Endometrial microvascular endothelial cells (primary cell): ENCODE results near the gene THOC1. TPM values are rescaled to one million over a fixed set of nuclear protein-coding genes. Genes with fewer than 3 reads are reported as not detected.

Experiments used
- in situ Hi-C: cut with HindIII; loops from 2 replicates; pipeline ENCODE4 v1.10.0; 2017; ENCODE audit warnings: low sequenced_read_pairs, low pct_unique_long_range_greater_than_20kb; ENCODE audit errors: inconsistent ontology term
- total RNA-seq: library from RNA; depleted of rRNA; stranded (reverse); fragments of >200 nt; gene quantifications from one replicate; pipeline ENCODE4 v1.2.3, GENCODE V29; 2015; ENCODE audit errors: inconsistent ontology term

The THOC1 gene
- total RNA-seq, 1 donor from 2014 or later = 31.3 TPM

DNA sequence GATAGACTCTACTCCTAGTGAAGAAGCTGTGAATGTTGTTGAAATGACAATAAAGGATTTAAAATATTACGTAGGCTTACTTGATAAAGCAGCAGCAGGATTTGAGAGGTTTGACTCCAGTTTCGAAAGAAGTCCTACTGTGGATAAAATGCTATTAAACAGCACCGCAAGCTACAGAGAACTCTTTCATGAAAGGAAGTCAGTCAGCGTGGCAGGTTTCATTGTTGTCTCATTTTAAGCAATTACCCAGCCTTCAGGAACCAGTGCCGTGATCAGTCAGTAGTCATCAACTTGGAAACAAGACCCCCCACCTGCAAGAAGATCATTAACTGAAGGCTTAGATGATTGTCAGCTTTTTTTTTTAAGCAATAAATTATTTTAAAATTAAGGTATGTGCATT, 95.5 kb downstream of the THOC1 start:
- in situ Hi-C loops = no loop called here

Other genes with a start within 250 kb of the THOC1 start
- not detected for gene TUBB8B, start 218.4 kb downstream of the THOC1 start, total RNA-seq
- gene USP14, start 109.5 kb downstream of the THOC1 start, total RNA-seq = 40.6 TPM
- gene COLEC12, start 232.7 kb upstream of the THOC1 start, total RNA-seq = not detected